AG09319 (cell line): Measurements from ENCODE around the gene BLCAP.

Source experiments
- DNase-seq: peaks from one replicate; pipeline ENCODE4 v3.0.0-alpha.2; 2010; ENCODE audit warnings: low read depth; ENCODE audit errors: extremely low read depth
- CTCF ChIP-seq: IDR thresholded peaks from 2 replicates; pipeline ENCODE4 v1.5.1; 2011; ENCODE audit warnings: low read depth, mild to moderate bottlenecking, inconsistent platforms, low read length, moderate library complexity

Gene BLCAP

GRCh38 chr20:37528446-37529213 lies 954 bp upstream of the BLCAP start:
- DNase-seq = no peak
- TF ChIP-seq CTCF = no peak

GRCh38 chr20:37526839-37527637 lies 638 bp downstream of the BLCAP start:
- no peak for DNase-seq
- no peak for TF ChIP-seq CTCF

GRCh38 chr20:37526238-37526838 lies 1.3 kb downstream of the BLCAP start:
- DNase-seq = no peak
- TF ChIP-seq CTCF = no peak

- no peak for DNase-seq
- no peak for TF ChIP-seq CTCF
Observed at GRCh38 chr20:37525810-37526209, 1.9 kb downstream of the BLCAP start.

- no peak for TF ChIP-seq CTCF
- no peak for DNase-seq
Observed at GRCh38 chr20:37524859-37525708, 2.6 kb downstream of the BLCAP start.

- no peak for TF ChIP-seq CTCF
- DNase-seq = no peak
Observed at GRCh38 chr20:37523911-37524700, 3.6 kb downstream of the BLCAP start.
